IgD-negative memory B cell (primary cell): Measurements from ENCODE around the gene MMP19. TPM values are rescaled to one million over a fixed set of nuclear protein-coding genes. Genes with fewer than 3 reads are reported as not detected.
"Not testable (repeated sequence)": the region's sequence is repeated elsewhere in the genome, so short reads cannot be mapped to it uniquely, and the experiment has no call there.

Experiments
- H3K27ac Mint-ChIP-seq, 3 donors: one replicate each; pipeline ENCODE4 v1.8.0; 2020 to 2022; ENCODE audit warnings: mild to moderate bottlenecking in 3 of 3, mixed read lengths in 3 of 3, moderate library complexity in 1 of 3
- H3K27me3 Mint-ChIP-seq: one replicate; pipeline ENCODE4 v1.8.0; 2021; ENCODE audit warnings: mixed read lengths
- H3K36me3 Mint-ChIP-seq: one replicate; pipeline ENCODE4 v1.8.0; 2020; ENCODE audit warnings: mild to moderate bottlenecking, mixed read lengths
- H3K4me1 Mint-ChIP-seq, 3 donors: one replicate each; pipeline ENCODE4 v1.8.0; 2020 to 2022; ENCODE audit warnings: mixed read lengths in 3 of 3, mild to moderate bottlenecking in 1 of 3
- H3K4me3 Mint-ChIP-seq, 4 donors: one replicate each; pipeline ENCODE4 v1.8.0; 2020 to 2022; ENCODE audit warnings: mild to moderate bottlenecking in 4 of 4, mixed read lengths in 4 of 4, moderate library complexity in 3 of 4
- H3K9me3 Mint-ChIP-seq, 3 donors: one replicate each; pipeline ENCODE4 v1.8.0; 2020 to 2021; ENCODE audit warnings: mixed read lengths in 3 of 3, mild to moderate bottlenecking in 1 of 3
- polyA plus RNA-seq: library from polyadenylated mRNA; unstranded; fragments of 300-500 nt; fragmentation: Illumina TruSeq; gene quantifications from one replicate; pipeline ENCODE4 v1.2.3, GENCODE V29; 2021

Gene MMP19
- polyA plus RNA-seq, 1 donor from 2014 or later: not detected

DNA sequence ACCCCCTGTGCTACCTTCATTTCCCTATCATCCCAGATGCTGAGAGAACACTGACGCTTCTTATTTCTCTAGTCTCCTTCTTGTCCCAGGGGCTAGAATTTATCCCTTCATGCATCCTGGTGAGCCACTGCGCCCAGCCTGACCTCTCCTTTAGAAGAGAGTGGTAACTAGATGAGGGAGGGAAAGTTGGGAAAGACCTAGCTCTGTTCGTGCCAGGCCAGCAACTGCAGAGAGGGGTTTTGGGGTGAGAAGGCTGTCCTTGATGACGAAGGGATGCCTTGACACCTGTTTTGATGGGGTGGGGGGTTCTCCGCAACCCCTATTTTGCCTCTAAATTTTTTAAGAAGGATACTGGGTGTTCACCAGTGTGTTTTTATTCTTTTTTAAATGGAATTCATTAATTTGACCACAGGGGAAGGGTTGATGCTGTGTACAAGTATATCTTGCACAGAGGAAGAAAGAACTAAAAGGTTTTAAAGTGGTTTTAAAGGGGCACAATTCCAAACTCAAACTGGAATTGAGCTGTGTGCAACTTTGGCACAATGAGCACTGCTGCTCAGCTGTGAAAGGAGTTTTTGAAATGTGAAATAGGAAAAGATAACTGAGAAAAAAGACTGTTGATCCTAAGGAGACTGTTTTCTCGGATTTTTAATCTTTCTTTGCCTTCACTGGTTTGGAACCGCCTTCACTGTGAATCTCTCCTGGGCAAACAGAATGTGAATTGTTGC is 7.0 kb upstream of the MMP19 start:
- Mint-ChIP-seq H3K36me3 (peaks cover 3% of the 10 kb centered on the region), H3K4me1 (peaks cover 0 to 2% (median 0%) of the 10 kb centered on the region in 3 donors), H3K27me3 (peaks cover 4% of the 10 kb centered on the region), H3K9me3 (no peaks in the 10 kb centered on the region), H3K27ac (no peak overlapping the region), H3K4me3 (no peak overlapping the region)

DNA sequence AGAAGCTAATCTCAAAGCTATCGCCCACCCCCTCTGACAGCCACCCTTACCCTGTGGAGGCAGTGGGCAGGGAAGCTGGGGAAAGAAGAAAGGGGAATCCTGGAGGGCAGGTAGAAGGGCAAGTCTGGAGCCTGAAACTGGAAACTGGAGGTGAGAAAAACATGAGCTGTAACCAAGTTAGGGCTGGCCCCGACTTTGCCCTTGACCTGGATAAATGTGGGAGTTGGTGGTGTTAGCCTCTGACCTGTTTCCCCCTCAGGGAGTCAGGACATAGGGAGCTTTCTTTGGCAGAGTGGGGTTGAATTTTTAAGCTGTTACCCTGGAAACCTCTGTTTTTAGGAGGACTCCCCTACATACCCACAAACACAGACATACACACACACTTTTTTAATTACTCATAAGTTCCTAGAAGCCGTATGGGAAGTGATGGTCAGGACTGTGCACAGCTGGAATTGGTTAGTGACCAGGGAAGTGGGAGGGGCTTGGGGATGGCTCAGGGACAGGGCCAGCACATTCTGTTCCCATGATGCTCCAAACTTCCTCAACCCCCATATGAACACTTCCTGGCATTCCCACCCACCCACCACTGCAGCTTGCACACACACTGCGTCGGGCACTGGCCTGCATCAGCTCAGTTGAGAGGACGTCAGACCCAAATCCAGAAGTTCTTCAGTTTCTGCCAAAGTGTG is 5.0 kb upstream of the MMP19 start:
- H3K4me3 Mint-ChIP-seq: no peak overlapping the region
- no peak overlapping the region for H3K27ac Mint-ChIP-seq
- no peaks in the 10 kb centered on the region for H3K9me3 Mint-ChIP-seq
- peaks cover 0 to 2% (median 0%) of the 10 kb centered on the region in 3 donors for H3K4me1 Mint-ChIP-seq
- H3K36me3 Mint-ChIP-seq: peaks cover 3% of the 10 kb centered on the region
- peaks cover 4% of the 10 kb centered on the region for H3K27me3 Mint-ChIP-seq

DNA sequence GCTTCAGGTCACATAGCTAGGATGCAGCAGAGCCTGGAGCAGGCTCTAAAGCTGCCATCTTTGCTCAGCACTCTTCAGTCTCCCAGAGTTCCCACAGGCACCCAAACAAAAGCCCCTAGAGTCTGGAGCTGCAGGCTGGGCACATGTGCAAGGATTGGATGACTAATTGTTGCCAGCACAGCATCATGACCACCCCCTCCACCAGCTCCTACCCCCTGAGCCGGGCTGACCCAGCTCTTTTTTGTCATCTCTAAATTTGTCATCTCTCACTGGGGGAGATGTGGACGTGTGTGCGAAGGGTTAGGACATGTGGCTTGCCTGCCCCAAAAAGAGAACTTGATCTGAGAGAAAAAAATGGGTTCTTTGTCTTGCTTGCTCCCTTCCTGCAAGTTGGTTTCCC is 4.3 kb upstream of the MMP19 start:
- H3K9me3 Mint-ChIP-seq: no peaks in the 10 kb centered on the region
- peaks cover 0 to 2% (median 0%) of the 10 kb centered on the region in 3 donors for H3K4me1 Mint-ChIP-seq
- peaks cover 4% of the 10 kb centered on the region for H3K27me3 Mint-ChIP-seq
- H3K27ac Mint-ChIP-seq: no peak overlapping the region
- H3K4me3 Mint-ChIP-seq: no peak overlapping the region
- peaks cover 2% of the 10 kb centered on the region for H3K36me3 Mint-ChIP-seq

DNA sequence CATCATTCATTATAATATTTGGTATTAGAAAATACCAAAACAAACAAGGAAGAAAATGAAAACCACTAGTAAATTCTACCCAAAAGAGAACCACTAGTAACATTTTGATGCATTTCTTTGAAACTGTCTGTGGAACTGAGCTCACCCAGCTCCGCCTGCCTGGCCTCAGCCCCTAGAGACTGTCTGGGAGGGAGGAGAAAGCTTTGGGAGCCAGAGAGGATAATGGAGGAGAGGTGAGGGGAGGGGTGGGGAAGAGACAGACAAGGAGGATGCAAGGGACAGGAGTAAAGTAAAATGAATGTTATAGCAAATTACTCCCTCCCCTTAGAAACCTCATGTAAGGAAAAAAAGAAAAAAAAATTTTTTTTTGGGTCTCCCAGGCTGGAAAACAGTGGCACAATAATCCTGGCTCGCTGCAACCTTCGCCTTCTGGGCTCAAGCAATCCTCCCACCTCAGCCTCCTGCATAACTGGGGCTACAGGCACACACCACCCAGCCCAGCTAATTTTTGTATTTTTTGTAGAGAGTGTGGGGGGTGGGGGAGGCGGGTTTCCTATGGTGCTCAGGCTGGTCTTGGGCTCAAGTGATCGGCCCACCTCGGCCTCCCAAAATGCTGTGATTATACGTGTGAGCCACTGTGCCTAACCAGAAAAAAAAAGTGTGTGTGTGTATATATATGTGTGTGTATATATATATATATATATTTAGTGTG is 3.2 kb upstream of the MMP19 start:
- no peaks in the 10 kb centered on the region for H3K9me3 Mint-ChIP-seq
- no peak overlapping the region for H3K4me3 Mint-ChIP-seq
- H3K4me1 Mint-ChIP-seq: peaks cover 0 to 5% (median 0%) of the 10 kb centered on the region in 3 donors
- peaks cover 3% of the 10 kb centered on the region for H3K27me3 Mint-ChIP-seq
- no peak overlapping the region for H3K27ac Mint-ChIP-seq
- peaks cover 3% of the 10 kb centered on the region for H3K36me3 Mint-ChIP-seq

DNA sequence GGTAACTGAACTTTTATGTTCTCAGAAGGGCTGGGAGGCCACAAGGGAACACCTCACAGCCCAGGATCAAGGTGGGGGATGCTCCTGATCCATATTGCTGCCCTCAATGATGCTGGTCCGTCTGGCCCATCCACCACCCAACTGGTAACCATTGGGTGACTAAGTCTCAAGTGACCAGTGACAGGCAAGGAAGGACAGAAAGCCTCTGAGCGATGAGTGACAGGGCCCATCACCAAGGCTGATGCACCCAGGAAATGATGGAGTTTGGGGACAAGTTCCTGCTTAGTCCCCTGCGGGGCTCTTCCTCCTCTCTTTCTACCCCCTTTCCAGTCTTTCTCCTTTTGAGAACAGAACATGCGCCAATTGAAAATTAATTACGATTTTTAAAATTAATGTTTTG is 2.6 kb upstream of the MMP19 start:
- Mint-ChIP-seq H3K4me1 (peaks cover 0 to 5% (median 0%) of the 10 kb centered on the region in 3 donors), H3K4me3 (no peak overlapping the region), H3K9me3 (no peaks in the 10 kb centered on the region), H3K27me3 (peaks cover 3% of the 10 kb centered on the region), H3K36me3 (peaks cover 3% of the 10 kb centered on the region), H3K27ac (no peak overlapping the region)

DNA sequence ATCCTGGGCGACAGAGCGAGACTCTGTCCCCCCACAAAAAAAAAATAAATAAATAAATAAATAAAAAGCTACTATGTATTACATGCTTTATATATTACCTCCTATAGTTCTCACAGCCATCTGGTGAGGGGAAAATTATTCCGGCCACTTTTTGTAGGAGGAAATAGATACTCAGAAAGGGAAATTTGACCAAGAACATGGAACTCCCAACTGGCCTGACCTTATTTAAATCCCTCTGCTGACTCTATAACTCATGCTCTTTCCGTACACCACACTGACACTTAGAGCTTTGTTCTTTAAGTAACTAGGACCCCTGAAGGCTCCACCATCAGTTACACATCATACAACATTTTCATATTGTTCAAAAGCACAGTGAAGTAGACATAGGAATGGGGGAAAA is 2.2 kb upstream of the MMP19 start:
- Mint-ChIP-seq H3K4me1 (peaks cover 0 to 5% (median 0%) of the 10 kb centered on the region in 3 donors), H3K9me3 (no peaks in the 10 kb centered on the region), H3K4me3 (no peak overlapping the region), H3K27me3 (peaks cover 3% of the 10 kb centered on the region), H3K27ac (no peak overlapping the region), H3K36me3 (peaks cover 3% of the 10 kb centered on the region)

DNA sequence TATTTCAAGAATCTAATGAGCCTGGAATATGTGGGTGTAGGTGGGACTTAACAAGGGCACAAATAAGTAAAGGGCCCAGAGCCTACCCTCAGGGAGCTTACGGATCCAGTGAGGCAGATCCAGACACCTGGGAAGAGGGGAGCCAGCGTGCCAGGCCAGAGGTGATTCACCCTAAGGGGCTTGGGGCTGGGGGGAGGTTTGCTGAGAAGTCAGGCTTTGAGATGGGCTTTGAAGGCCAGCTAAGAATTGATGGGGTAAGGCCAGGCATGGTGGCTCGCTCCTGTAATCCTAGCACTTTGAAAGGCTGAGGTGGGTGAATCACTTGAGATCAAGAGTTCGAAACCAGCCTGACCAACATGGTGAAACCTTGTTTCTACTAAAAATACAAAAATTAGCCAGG is 695 bp upstream of the MMP19 start:
- no peak overlapping the region for H3K27ac Mint-ChIP-seq
- H3K27me3 Mint-ChIP-seq: peaks cover 2% of the 10 kb centered on the region
- H3K4me3 Mint-ChIP-seq: no peak overlapping the region
- peaks cover 3% of the 10 kb centered on the region for H3K36me3 Mint-ChIP-seq
- H3K9me3 Mint-ChIP-seq: no peaks in the 10 kb centered on the region
- peaks cover 0 to 5% (median 0%) of the 10 kb centered on the region in 3 donors for H3K4me1 Mint-ChIP-seq

DNA sequence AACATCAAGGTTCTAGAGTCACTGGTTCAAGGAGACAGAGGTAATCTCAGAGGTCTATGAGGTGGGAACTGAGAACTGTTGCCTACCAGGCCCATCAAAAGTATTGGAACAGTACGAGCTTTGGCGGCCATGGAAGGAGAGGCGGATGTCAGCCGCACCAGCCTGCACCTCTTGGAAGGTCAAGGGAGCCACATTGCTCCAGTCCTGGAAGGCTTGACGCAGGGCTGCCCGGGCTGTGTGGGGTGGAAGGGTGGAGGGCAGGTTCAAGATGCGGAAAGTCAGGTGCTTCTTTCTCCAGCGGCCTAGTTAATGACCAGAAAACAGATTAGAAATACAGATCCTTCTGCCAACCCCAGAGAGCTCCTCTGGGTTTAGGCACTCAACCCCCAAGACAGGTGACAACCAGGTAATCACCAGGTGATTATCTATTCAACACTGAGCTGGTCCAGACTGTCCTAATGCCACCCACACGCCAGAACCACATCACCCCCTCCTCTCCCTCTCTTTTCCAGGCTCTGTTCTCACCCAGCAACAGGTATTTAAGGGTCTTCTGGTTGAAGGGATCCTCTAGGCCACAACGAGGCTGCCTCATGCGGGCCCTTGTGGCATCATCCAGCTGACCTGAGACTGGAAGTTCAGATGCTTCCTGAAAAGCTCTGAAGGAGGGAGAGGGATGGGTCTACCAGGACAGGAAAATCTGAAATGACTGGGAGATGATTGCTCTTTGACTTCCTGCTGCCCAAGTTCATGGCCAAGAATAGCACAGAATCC is 2.0 kb downstream of the MMP19 start:
- H3K27ac Mint-ChIP-seq: no peak overlapping the region
- H3K4me3 Mint-ChIP-seq: no peak overlapping the region
- peaks cover 2% of the 10 kb centered on the region for H3K27me3 Mint-ChIP-seq
- H3K9me3 Mint-ChIP-seq: no peaks in the 10 kb centered on the region
- peaks cover 0 to 5% (median 0%) of the 10 kb centered on the region in 3 donors for H3K4me1 Mint-ChIP-seq
- peaks cover 4% of the 10 kb centered on the region for H3K36me3 Mint-ChIP-seq

DNA sequence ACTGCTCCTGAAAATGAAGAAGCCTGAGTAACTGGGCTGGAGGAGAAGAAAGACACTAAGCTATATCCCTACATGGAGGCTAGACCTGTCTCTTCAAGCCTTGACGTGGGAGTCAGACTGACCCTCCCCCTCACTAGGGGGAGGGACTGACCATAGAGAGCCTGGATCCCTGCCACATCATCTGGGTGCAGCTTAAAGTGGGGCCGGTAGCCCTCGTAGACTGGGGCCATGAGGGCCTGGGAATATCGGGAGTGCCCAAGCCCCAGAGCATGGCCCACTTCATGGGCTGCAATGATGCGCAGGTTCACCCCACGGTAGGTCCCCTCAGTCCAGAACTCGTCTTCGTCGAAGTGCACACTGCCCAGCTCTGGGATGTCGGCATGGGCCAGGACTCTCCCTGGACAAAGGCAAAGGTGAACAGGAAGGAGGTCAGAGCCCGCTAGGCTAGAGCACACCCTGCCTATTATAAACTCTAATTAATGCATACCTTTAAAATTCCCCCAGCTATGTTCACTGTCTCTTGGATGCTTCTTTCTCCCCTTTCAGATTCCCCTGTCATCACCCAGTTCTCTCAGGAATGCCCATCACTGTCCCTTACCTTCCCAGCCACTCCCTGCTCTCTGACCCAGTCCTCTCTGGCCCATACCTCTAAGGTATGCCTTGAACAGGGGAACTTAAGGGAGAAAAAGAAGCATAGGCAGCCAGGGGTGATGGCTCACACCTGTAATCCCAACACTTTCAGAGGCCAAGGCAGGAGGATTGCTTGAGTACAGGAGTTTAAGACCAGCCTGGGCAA is 3.2 kb downstream of the MMP19 start:
- peaks cover 2% of the 10 kb centered on the region for H3K27me3 Mint-ChIP-seq
- H3K4me3 Mint-ChIP-seq: no peak overlapping the region
- H3K36me3 Mint-ChIP-seq: peaks cover 4% of the 10 kb centered on the region
- H3K27ac Mint-ChIP-seq: no peak overlapping the region
- peaks cover 0 to 3% (median 0%) of the 10 kb centered on the region in 3 donors for H3K4me1 Mint-ChIP-seq
- no peaks in the 10 kb centered on the region for H3K9me3 Mint-ChIP-seq

DNA sequence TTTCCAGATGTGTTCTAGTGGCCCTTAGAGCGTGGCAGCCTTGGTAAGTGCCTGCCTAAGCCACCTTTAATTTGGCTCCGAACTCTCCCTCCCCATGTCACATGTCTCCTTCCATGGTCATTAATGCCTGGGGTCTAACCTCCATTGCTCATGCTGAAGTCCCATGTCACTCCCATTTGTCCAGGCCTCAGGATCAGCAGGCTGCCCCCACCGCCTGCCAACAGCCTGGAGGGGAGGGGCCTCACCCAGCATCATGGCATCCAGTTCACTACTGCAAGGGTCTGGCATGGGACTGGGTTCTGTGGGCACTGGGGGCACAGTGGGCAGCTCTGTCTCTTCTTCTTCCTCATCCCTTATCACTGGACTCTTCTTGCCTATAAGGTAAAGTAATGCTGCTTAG is 4.4 kb downstream of the MMP19 start:
- peaks cover 0 to 3% (median 0%) of the 10 kb centered on the region in 3 donors for H3K4me1 Mint-ChIP-seq
- H3K27ac Mint-ChIP-seq: no peak overlapping the region

DNA sequence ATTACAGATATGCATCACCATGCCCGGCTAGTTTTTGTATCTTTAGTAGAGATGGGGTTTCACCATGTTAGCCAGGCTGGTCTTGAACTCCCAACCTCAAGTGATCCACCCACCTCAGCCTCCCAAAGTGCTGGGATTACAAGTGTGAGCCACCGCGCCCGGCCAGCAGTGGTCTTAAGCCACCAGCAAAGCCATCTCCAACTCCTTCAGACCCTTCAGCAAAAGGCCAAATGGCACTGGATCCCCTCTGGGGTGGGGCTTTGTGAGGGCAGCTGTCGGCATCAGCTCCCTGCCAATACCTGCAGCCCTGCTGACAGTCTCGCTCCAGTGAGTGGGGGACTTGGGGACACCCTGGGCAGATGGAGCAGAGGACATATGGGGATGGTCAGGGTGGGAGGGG is 8.3 kb downstream of the MMP19 start:
- not testable (repeated sequence) for H3K4me1 Mint-ChIP-seq, H3K27me3 Mint-ChIP-seq, H3K9me3 Mint-ChIP-seq, H3K4me3 Mint-ChIP-seq, H3K27ac Mint-ChIP-seq, H3K36me3 Mint-ChIP-seq

More for the DNA sequence above, 4.4 kb downstream of the MMP19 start:
- H3K4me3 Mint-ChIP-seq: peak overlapping the region in 1 of 4 donors; percentile 10
- peaks cover 4% of the 10 kb centered on the region for H3K36me3 Mint-ChIP-seq
- peaks cover 2% of the 10 kb centered on the region for H3K27me3 Mint-ChIP-seq
- H3K9me3 Mint-ChIP-seq: no peaks in the 10 kb centered on the region

DNA sequence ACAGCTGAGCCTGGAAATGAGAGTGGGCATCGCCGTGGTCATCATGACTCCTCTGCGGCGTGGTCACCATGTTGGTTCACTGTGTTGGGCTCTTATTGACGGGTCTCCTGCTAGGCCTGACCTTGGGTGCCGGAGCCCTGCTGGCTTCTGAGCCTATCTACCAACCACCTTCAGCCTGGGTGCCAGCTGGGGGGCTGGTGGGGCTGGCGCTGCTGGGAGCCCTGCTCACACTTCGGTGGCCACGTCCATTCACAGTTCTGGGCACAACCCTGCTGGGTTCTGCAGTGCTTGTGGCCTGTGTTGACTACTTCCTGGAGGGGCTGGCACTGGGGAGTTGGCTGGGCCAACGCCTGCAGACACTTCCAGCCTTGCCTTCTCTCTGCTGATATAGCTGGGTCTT is 9.7 kb downstream of the MMP19 start:
- H3K9me3 Mint-ChIP-seq: no peaks in the 10 kb centered on the region
- peak overlapping the region in 2 of 4 donors; percentile 35 to 52 for H3K4me3 Mint-ChIP-seq
- H3K27ac Mint-ChIP-seq: no peak overlapping the region
- H3K36me3 Mint-ChIP-seq: peaks cover 1% of the 10 kb centered on the region
- H3K27me3 Mint-ChIP-seq: no peaks in the 10 kb centered on the region
- peaks cover 11 to 14% (median 11%) of the 10 kb centered on the region in 3 donors for H3K4me1 Mint-ChIP-seq

DNA sequence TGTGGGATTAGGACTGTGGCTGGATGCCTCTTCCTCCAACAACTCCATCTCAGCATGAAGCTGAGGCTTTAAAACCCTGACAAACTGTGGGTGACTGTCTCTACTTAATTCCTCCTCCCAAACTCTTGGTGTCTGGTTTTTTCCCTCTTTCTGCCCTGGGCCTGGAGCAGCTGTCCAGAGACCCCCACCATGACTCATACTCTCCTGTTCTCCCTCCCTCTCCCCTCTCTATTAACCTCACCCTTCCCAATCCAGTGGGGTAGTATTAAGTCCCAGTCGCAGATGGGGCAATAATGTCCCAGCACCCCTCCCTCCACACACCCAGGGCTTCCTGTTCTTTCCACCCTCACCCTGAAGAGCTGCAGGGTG is 11.3 kb downstream of the MMP19 start:
- no peaks in the 10 kb centered on the region for H3K9me3 Mint-ChIP-seq
- peaks cover 19 to 24% (median 20%) of the 10 kb centered on the region in 3 donors for H3K4me1 Mint-ChIP-seq
- peaks cover 1% of the 10 kb centered on the region for H3K36me3 Mint-ChIP-seq
- peak overlapping the region in 1 of 3 donors; percentile 93 for H3K27ac Mint-ChIP-seq
- peak overlapping the region; percentile 96 to 99 (median 98) for H3K4me3 Mint-ChIP-seq
- H3K27me3 Mint-ChIP-seq: no peaks in the 10 kb centered on the region
